K562 (cell line): ENCODE data around the gene PHF21A. TPM values are rescaled to one million over a fixed set of nuclear protein-coding genes. Genes with fewer than 3 reads are reported as not detected.

Source experiments
- CBFA2T3 ChIP-seq: fragments of 450-650 bp; IDR thresholded peaks from 2 replicates; pipeline ENCODE4 v1.6.1; 2017
- FOSL1 ChIP-seq: fragments of 200-800 bp; sonication (Bioruptor generic); conservative IDR thresholded peaks from 2 replicates; pipeline ENCODE4 v1.6.1; 2016; ENCODE audit warnings: missing genetic modification characterization, missing compliant biosample characterization
- HDAC6 ChIP-seq: IDR thresholded peaks from 2 replicates; pipeline ENCODE4 v1.6.1; 2012; ENCODE audit warnings: low read depth, mild to moderate bottlenecking, control low read depth, inconsistent platforms, low read length, moderate library complexity
- JUN ChIP-seq, 2 experiments: sonication (generic) in 1 of 2; formaldehyde crosslinking in 1 of 2; IDR thresholded peaks; 2 replicates each; pipeline versions ENCODE4 v1.6.1 to v1.8.0; 2012 to 2022; ENCODE audit warnings: borderline replicate concordance in 2 of 2, mild to moderate bottlenecking in 2 of 2, improper control_type of control experiment in 1 of 2, low read depth in 1 of 2, low read length in 1 of 2, missing genetic modification reagents in 1 of 2
- L3MBTL2 ChIP-seq: fragments of 450-650 bp; IDR thresholded peaks from 2 replicates; pipeline ENCODE4 v1.6.1; 2016; ENCODE audit warnings: mild to moderate bottlenecking, moderate library complexity
- LCOR ChIP-seq: sonication (generic); formaldehyde crosslinking; IDR thresholded peaks from 2 replicates; pipeline ENCODE4 v1.8.0; 2022; ENCODE audit warnings: mild to moderate bottlenecking, missing genetic modification reagents
- MTA2 ChIP-seq: fragments of 450-650 bp; IDR thresholded peaks from 2 replicates; pipeline ENCODE4 v1.6.1; 2016; ENCODE audit warnings: low read depth
- NCOA1 ChIP-seq: fragments of 450-650 bp; IDR thresholded peaks from 2 replicates; pipeline ENCODE4 v1.6.1; 2016; ENCODE audit warnings: low read depth
- PML ChIP-seq: IDR thresholded peaks from 2 replicates; pipeline ENCODE4 v1.6.1; 2012; ENCODE audit warnings: low read length, inconsistent platforms
- PTBP1 ChIP-seq: fragments of 200-400 bp; formaldehyde crosslinking; IDR thresholded peaks from 2 replicates; pipeline ENCODE4 v1.6.1; 2017; ENCODE audit warnings: low read depth, low read length
- RBM25 ChIP-seq: fragments of 200-400 bp; formaldehyde crosslinking; IDR thresholded peaks from 2 replicates; pipeline ENCODE4 v1.6.1; 2018; ENCODE audit warnings: low read length, low read depth, moderate library complexity; ENCODE audit not compliant: severe bottlenecking
- SMARCC2 ChIP-seq: fragments of 450-650 bp; IDR thresholded peaks from 2 replicates; pipeline ENCODE4 v1.6.1; 2017; ENCODE audit warnings: antibody characterized with exemption, moderate library complexity, mild to moderate bottlenecking, low read depth
- STAT5A ChIP-seq: IDR thresholded peaks from 2 replicates; pipeline ENCODE4 v1.6.1; 2012; ENCODE audit warnings: low read length, inconsistent platforms, borderline replicate concordance
- ZNF316 ChIP-seq: fragments of 450-650 bp; IDR thresholded peaks from 2 replicates; pipeline ENCODE4 v1.6.1; 2016
- ZNF445 ChIP-seq: fragments of 250-450 bp; sonication (Bioruptor Pico); IDR thresholded peaks from 2 replicates; pipeline ENCODE4 v1.4.0; 2020; ENCODE audit warnings: low read depth, mild to moderate bottlenecking, moderate library complexity
- ZSCAN29 ChIP-seq: fragments of 450-650 bp; IDR thresholded peaks from 2 replicates; pipeline ENCODE4 v1.6.1; 2017
- polyA plus RNA-seq, 8 experiments: library from polyadenylated mRNA; depleted of rRNA in 4 of 8; stranded (reverse) in 5 of 8; unstranded in 3 of 8; fragments of >200 nt; fragmentation: Nextera tagmentation in 2 of 8; fragmentation: Illumina TruSeq in 1 of 8; extraction: Ambion mirVana in 2 of 8; extraction: Trizol in 1 of 8; gene quantifications; 2 replicates each; pipeline versions ENCODE4 v1.2.1 to v1.2.3, GENCODE V29; 2011 to 2014; ENCODE audit warnings: inconsistent platforms in 1 of 8, missing spikeins in 1 of 8
- total RNA-seq, 7 experiments: library from RNA; depleted of rRNA in 6 of 7; stranded (reverse); fragments of >200 nt in 6 of 7; fragmentation: Illumina TruSeq in 2 of 7; extraction: Trizol in 2 of 7; gene quantifications; 2 replicates each; pipeline versions ENCODE4 v1.2.1 to v1.2.3, GENCODE V29; 2011 to 2021; ENCODE audit warnings: low replicate concordance in 1 of 7
- TF ChIP-seq, protein P1 (sequence below): fragments of 450-650 bp; IDR thresholded peaks from 2 replicates; pipeline ENCODE4 v1.6.1; 2016
- TF ChIP-seq, protein P2 (sequence below), 2 experiments: fragments of 450-650 bp; conservative IDR thresholded peaks; 2 replicates each; pipeline ENCODE4 v1.6.1; 2017; ENCODE audit warnings: mild to moderate bottlenecking in 2 of 2, moderate library complexity in 2 of 2
- TF ChIP-seq, protein P3 (sequence below), 2 experiments: fragments of 450-650 bp in 1 of 2; sonication (generic) in 1 of 2; formaldehyde crosslinking; conservative IDR thresholded peaks; 2 replicates each; pipeline versions ENCODE4 v1.4.0 to v1.8.1; 2020 to 2022; ENCODE audit warnings: mild to moderate bottlenecking in 1 of 2, missing genetic modification reagents in 1 of 2
- TF ChIP-seq, protein P4 (sequence below): fragments of 200-800 bp; sonication (Bioruptor generic); IDR thresholded peaks from 2 replicates; pipeline ENCODE4 v1.6.1; 2016; ENCODE audit warnings: missing genetic modification characterization, missing compliant biosample characterization

PHF21A gene
- total and polyA plus RNA-seq, 9 of the 15 experiments (the other 6 are each of a cell fraction or from before 2014, with no cell fraction given) = 1.5 to 32.4 (median 10.7) TPM

DNA sequence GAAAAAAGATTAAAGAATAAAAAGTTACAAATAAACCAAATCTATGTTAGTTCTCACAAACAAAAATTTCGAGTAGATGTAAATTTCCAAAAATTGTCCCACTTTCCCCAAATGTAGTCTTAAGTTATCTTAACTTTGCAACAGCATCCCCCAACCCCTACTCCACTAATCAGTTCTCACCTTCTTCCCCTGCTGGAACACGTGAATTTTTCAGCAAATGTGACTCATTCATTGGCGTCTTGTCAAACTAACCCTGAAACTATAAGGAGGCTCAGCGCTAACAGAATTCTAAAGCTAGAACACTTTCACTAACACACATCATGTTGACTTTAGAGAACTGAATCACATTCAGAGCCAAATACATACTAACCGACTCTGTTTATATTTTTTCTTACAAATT lies 46.1 kb downstream of the PHF21A start (continued):
- TF ChIP-seq MTA2 (peak; percentile 71), PML (peak; percentile 68), RBM25 (no peak), CBFA2T3 (peak; percentile 94), SMARCC2 (peak; percentile 70; the same call in 1 of the 2 replicates), ZNF316 (no peak), ZNF445 (CRISPR knock-in tag) (no peak), FOSL1 (tag) (peak; percentile 93), HDAC6 (no peak), PTBP1 (no peak), STAT5A (peak; percentile 69; the same call in 1 of the 2 replicates), ZSCAN29 (no peak), LCOR (CRISPR knock-in tag) (peak; percentile 73), L3MBTL2 (peak; percentile 62), NCOA1 (0 out of 2 replicates have a peak, but pooled peaks have one; percentile 40), JUN (IDR thresholded peaks at IDR 0.05; ENCODE audit: borderline replicate concordance, low read depth, low read length) (peak; percentile 81), JUN (CRISPR knock-in tag; IDR thresholded peaks at IDR 0.05; ENCODE audit: borderline replicate concordance) (no peak)
- TF ChIP-seq, protein P1, sequence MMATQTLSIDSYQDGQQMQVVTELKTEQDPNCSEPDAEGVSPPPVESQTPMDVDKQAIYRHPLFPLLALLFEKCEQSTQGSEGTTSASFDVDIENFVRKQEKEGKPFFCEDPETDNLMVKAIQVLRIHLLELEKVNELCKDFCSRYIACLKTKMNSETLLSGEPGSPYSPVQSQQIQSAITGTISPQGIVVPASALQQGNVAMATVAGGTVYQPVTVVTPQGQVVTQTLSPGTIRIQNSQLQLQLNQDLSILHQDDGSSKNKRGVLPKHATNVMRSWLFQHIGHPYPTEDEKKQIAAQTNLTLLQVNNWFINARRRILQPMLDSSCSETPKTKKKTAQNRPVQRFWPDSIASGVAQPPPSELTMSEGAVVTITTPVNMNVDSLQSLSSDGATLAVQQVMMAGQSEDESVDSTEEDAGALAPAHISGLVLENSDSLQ = peak; percentile 41; the same call in 1 of the 2 replicates
- TF ChIP-seq, protein P2, sequence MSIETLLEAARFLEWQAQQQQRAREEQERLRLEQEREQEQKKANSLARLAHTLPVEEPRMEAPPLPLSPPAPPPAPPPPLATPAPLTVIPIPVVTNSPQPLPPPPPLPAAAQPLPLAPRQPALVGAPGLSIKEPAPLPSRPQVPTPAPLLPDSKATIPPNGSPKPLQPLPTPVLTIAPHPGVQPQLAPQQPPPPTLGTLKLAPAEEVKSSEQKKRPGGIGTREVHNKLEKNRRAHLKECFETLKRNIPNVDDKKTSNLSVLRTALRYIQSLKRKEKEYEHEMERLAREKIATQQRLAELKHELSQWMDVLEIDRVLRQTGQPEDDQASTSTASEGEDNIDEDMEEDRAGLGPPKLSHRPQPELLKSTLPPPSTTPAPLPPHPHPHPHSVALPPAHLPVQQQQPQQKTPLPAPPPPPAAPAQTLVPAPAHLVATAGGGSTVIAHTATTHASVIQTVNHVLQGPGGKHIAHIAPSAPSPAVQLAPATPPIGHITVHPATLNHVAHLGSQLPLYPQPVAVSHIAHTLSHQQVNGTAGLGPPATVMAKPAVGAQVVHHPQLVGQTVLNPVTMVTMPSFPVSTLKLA (conservative IDR thresholded peaks at IDR 0.05) = peak; percentile 49 to 77; a peak in 3 of 4 replicates
- TF ChIP-seq, protein P3, sequence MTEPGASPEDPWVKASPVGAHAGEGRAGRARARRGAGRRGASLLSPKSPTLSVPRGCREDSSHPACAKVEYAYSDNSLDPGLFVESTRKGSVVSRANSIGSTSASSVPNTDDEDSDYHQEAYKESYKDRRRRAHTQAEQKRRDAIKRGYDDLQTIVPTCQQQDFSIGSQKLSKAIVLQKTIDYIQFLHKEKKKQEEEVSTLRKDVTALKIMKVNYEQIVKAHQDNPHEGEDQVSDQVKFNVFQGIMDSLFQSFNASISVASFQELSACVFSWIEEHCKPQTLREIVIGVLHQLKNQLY (CRISPR knock-in tag; conservative IDR thresholded peaks at IDR 0.05) = no peak
- TF ChIP-seq, protein P4, sequence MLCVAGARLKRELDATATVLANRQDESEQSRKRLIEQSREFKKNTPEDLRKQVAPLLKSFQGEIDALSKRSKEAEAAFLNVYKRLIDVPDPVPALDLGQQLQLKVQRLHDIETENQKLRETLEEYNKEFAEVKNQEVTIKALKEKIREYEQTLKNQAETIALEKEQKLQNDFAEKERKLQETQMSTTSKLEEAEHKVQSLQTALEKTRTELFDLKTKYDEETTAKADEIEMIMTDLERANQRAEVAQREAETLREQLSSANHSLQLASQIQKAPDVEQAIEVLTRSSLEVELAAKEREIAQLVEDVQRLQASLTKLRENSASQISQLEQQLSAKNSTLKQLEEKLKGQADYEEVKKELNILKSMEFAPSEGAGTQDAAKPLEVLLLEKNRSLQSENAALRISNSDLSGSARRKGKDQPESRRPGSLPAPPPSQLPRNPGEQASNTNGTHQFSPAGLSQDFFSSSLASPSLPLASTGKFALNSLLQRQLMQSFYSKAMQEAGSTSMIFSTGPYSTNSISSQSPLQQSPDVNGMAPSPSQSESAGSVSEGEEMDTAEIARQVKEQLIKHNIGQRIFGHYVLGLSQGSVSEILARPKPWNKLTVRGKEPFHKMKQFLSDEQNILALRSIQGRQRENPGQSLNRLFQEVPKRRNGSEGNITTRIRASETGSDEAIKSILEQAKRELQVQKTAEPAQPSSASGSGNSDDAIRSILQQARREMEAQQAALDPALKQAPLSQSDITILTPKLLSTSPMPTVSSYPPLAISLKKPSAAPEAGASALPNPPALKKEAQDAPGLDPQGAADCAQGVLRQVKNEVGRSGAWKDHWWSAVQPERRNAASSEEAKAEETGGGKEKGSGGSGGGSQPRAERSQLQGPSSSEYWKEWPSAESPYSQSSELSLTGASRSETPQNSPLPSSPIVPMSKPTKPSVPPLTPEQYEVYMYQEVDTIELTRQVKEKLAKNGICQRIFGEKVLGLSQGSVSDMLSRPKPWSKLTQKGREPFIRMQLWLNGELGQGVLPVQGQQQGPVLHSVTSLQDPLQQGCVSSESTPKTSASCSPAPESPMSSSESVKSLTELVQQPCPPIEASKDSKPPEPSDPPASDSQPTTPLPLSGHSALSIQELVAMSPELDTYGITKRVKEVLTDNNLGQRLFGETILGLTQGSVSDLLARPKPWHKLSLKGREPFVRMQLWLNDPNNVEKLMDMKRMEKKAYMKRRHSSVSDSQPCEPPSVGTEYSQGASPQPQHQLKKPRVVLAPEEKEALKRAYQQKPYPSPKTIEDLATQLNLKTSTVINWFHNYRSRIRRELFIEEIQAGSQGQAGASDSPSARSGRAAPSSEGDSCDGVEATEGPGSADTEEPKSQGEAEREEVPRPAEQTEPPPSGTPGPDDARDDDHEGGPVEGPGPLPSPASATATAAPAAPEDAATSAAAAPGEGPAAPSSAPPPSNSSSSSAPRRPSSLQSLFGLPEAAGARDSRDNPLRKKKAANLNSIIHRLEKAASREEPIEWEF (CRISPR knock-in tag) = no peak
